ENCODE data around the gene CXCR2. TPM values are rescaled to one million over a fixed set of nuclear protein-coding genes. Genes with fewer than 3 reads are reported as not detected.

CXCR2 gene
- total and polyA plus RNA-seq, 2 of the 8 experiments (the other 6 are each of a cell fraction or from before 2014, with no cell fraction given): 1.4 to 1.6 TPM

GRCh38 chr2:218129458-218130135 lies 3.8 kb downstream of the CXCR2 start:
- Histone ChIP-seq H2BK12ac (ENCODE audit: low read depth, low read length) (no peak overlapping the region), H4K20me1 (replicated peaks in 1 of 2; ENCODE audit: control insufficient read depth in 1 of 2, insufficient read depth in 2 of 2, low read length in 2 of 2) (no peaks in the 10 kb centered on the region), H3K27ac (ENCODE audit: low read depth, low read length) (no peak overlapping the region), H3K14ac (ENCODE audit: insufficient read length) (no peak overlapping the region), H3K56ac (replicated peaks; ENCODE audit: insufficient read length, low read depth, low read length) (no peak overlapping the region), H2BK20ac (ENCODE audit: low read length) (no peak overlapping the region), H4K91ac (replicated peaks; ENCODE audit: insufficient read length, low read length) (no peak overlapping the region), H2AK5ac (ENCODE audit: low read depth, low read length) (no peak overlapping the region), H4K5ac (ENCODE audit: insufficient read length, low read depth, low read length) (no peak overlapping the region), H3K27me3 (replicated peaks in 1 of 4; ENCODE audit: control insufficient read depth in 3 of 4, extremely low read depth in 1 of 4, insufficient read depth in 3 of 4, low read length in 3 of 4) (0 out of 7 replicates have a peak, but pooled peaks cover 0 to 2% (median 0%) of the 10 kb centered on the region in 4 experiments), H3K4me1 (replicated peaks in 1 of 4; ENCODE audit: control insufficient read depth in 3 of 4, insufficient read depth in 4 of 4, low read length in 3 of 4) (peaks cover 0 to 8% (median 4%) of the 10 kb centered on the region in 4 experiments; a peak in 2 of 7 replicates), H3K18ac (ENCODE audit: extremely low read depth, low read length) (no peak overlapping the region), H2AFZ (ENCODE audit: low read length) (no peak overlapping the region), H3K23ac (ENCODE audit: insufficient read length) (no peak overlapping the region), H2BK5ac (ENCODE audit: low read depth, low read length) (no peak overlapping the region), H3K9ac (replicated peaks in 1 of 4; ENCODE audit: extremely low read depth in 1 of 4, low read depth in 3 of 4, low read length in 3 of 4) (no peak overlapping the region), H3K9me3 (ENCODE audit: insufficient read depth in 2 of 2, low read depth in 1 of 2, low read length in 1 of 2) (no peaks in the 10 kb centered on the region), H3K23me2 (ENCODE audit: low read depth, low read length) (no peaks in the 10 kb centered on the region), H2BK15ac (ENCODE audit: low read length) (no peak overlapping the region), H3K36me3 (ENCODE audit: control insufficient read depth in 2 of 4, insufficient read depth in 4 of 4, low read length in 3 of 4) (no peaks in the 10 kb centered on the region), H4K8ac (ENCODE audit: extremely low read depth, insufficient read depth, low read length) (no peak overlapping the region), H2BK120ac (replicated peaks; ENCODE audit: low read depth, low read length) (no peak overlapping the region), H3K4me2 (ENCODE audit: insufficient read depth in 1 of 2, low read depth in 2 of 2, low read length in 2 of 2) (no peak overlapping the region), H3K79me1 (ENCODE audit: low read depth, low read length) (no peaks in the 10 kb centered on the region), H3K4ac (replicated peaks; ENCODE audit: insufficient read length, low read depth, low read length) (no peak overlapping the region), H3K79me2 (ENCODE audit: control insufficient read depth in 1 of 2, insufficient read depth in 2 of 2, low read length in 2 of 2) (no peaks in the 10 kb centered on the region), H3K4me3 (ENCODE audit: extremely low read depth in 1 of 4, insufficient read depth in 2 of 4, low read depth in 3 of 4, low read length in 4 of 4) (no peak overlapping the region)
- DNase-seq (ENCODE audit: low read depth in 1 of 2, low spot score in 2 of 2) (no peak), FAIRE-seq (no peak)
- TF ChIP-seq ASH2L (IDR thresholded peaks at IDR 0.05; ENCODE audit: low read length) (no peak), CTCF (IDR thresholded peaks at IDR 0.05; ENCODE audit: control extremely low read depth in 1 of 3, insufficient read depth in 1 of 3, low read depth in 1 of 3, low read length in 3 of 3) (no peak), BRCA1 (IDR thresholded peaks at IDR 0.05; ENCODE audit: low read depth, low read length) (no peak), SAP30 (IDR thresholded peaks at IDR 0.05; ENCODE audit: insufficient read depth, insufficient replicate concordance, low read length) (no peak), JUN (IDR thresholded peaks at IDR 0.05; ENCODE audit: low read depth, low read length) (no peak), TAF7 (optimal IDR thresholded peaks at IDR 0.05; ENCODE audit: borderline replicate concordance, low read depth, low read length) (no peak), ATF3 (IDR thresholded peaks at IDR 0.05; ENCODE audit: insufficient read depth, low read depth, low read length) (no peak)
- ChIA-PET POLR2A (ENCODE audit: partially characterized antibody) (interaction anchor here (1.2 to 1.6 kb wide), 2 partner anchors 12 to 23 kb away, joined by 3 read pairs; no protein-coding TSS in a partner anchor), CTCF (ENCODE audit: partially characterized antibody) (interaction anchor here (1.2 to 1.4 kb wide), 2 partner anchors 15 to 39 kb away, joined by 3 to 5 read pairs; no protein-coding TSS in a partner anchor)
- WGBS, 2 experiments (ENCODE audit: extremely low coverage in 1 of 2, insufficient coverage in 1 of 2, insufficient read length in 1 of 2, insufficient replicate concordance in 2 of 2, low coverage in 1 of 2, low lambda C conversion rate in 2 of 2, missing lambda C conversion rate in 1 of 2): 87% methylated on average over 6 of the region's 6 CpGs; no CpG with 5 or more reads in 1 of the 2 experiments
